ENCODE results near the gene GTSE1.

The GTSE1 gene

DNA sequence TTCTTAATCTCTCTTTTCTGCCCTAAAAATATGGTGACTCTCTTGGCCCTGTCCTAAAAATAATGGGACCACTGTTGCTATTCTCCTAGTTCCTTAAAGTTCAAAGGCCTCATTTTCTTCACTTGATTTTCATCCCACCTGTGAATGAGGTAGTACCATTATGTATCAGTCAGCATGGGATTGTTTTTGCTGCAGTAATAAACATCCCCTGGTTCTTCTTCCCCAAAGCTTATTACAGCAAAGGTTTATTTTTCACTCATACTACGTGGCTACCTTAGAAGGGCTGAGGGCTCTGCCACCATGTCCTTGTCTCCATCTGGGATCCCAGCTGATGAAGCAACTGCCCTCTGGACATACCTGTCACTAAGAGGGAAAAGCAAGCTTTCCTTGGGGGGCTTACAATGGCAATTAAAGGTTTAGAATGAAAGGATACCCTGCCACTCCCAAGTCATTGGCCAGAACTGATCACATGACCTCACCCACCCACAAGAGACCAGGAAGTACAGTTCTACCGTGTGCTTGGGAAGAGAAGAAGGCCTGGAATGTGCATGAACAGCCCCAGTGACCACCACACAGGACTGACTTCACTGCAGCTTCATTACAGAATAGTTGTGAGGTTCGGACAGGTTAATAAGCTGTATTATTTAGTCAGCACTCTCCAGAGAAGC, 21.1 kb upstream of the GTSE1 start:
- no peak for DNase-seq

DNA sequence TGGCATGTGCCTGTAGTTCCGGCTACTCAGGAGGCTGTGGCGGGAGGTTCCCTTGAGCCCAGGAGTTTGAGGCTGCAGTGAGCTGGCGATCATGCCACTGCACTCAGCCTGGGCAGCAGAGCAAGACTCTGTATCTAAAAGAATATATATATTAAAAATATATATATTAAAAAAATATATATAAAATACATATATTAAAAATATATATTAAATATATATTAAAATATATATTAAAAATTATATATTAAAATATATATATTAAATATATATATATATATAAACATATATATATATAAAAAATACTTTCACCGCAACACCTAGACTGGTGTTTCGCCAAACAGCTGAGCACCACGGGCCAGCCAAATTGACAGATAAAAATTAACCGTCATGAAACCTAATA, 20.1 kb upstream of the GTSE1 start:
- DNase-seq: no peak

DNA sequence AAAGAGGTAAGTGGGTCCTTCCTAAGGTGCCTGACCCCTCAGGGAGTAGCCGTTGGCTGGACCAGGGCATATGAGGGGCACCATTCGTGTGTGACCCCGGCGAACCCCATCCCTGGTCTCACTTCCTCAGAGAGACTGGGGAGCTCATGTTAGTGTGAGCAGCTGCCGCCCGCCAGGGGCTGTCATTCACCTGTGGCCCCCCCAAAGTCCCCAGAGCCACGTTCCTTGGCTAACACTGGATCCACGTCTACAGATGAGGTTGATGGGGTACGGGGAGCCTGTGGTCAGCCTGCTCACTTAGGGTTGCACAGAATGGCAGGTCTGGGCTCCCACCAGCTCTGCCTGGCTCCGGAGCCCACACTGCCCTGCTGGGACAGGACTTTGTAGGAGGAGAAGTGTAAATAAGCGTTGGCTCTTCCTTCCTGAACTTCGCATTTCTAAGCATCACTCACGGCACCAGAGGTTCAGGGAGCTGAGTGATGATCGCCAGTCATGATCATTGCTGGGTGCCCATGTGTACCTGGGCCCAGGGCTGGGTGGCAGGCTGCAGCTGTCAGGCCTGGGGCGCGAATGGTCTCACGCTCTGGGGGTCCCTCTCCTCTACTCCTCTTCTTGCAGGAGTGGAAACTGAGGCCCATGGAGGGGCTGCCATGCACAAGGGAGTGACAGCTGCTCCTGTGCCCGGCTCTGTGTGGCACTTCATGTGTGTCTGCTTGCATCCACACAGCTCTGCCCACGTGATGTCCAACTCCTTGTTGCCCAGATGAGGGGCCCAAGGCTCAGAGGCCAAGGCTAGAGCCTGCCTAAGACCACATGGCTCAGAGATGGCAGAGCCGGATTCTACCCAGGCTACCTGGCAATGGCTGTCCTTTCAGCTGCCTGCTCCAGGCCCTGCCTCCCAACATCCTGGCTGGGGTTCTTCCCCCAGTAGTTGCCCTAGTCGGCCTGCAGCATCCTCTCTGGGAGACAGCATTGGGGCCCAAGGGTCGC, 17.7 kb upstream of the GTSE1 start:
- DNase-seq: no peak

DNA sequence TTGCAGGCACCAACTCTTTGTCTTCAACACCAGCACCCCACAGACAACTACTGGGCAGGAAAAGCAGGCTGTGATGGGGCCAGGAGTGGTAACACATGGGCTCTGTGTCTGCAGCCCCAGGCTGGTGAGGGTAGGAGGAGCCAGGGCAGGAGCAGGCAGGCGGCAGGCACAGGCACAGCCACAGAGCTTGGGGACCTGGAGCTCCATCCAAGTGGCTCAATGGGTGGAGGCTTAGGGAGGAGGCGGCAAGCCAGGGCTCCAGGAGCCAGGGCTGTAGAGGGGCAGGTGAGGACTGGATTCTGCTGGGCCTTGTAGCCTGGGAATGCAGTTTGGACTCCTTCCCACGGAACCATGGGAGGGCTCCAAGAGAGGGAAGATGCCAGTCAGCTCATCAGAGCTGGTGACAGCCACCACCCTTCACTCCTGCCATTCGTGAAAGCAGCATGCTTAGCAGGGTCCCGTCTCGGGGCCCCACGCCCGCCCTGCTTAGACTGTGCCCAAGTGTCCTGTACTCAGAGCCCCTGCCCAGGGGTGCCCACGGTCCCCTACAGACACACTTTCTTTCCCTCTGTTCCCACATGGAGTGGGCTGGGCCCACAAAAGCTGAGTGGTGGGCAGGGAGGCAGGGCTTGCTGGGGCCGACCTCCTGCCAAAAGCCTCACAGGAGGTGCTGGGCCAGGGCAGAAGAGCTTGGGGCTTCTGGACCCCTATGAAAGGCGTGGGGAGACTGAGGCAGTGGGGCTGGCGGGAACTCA, 16.4 kb upstream of the GTSE1 start:
- no peak for DNase-seq

DNA sequence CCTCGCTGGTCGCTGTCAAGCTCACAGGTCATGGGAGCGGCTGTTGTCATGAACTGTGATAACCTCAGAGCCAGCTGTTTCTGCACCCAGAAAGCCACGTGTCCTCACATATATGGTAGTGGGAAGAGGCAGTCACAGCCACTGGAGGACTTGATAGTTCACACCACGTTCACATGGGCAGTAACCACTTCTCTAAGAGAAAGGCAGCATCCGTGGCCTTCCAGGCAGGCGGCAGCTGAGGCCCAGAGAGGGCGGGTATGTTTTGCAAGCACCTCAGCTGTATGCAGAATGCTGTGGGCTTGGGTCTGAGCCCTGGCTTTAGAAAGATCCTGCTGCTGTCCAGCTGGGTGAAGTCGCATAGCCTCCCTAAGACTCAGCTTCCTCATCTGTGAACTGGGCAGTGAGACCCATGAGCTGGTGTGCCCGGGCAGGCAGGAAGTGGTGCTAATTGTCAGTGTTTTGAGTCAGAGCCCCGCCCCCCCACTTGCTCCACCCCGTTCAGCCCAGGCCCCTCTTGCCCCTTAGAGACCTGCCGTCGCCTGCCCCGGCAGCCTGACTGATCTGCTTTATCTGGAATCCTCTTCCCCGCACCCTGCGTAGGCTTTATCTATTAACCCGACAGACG, 15.6 kb upstream of the GTSE1 start:
- DNase-seq: no peak

DNA sequence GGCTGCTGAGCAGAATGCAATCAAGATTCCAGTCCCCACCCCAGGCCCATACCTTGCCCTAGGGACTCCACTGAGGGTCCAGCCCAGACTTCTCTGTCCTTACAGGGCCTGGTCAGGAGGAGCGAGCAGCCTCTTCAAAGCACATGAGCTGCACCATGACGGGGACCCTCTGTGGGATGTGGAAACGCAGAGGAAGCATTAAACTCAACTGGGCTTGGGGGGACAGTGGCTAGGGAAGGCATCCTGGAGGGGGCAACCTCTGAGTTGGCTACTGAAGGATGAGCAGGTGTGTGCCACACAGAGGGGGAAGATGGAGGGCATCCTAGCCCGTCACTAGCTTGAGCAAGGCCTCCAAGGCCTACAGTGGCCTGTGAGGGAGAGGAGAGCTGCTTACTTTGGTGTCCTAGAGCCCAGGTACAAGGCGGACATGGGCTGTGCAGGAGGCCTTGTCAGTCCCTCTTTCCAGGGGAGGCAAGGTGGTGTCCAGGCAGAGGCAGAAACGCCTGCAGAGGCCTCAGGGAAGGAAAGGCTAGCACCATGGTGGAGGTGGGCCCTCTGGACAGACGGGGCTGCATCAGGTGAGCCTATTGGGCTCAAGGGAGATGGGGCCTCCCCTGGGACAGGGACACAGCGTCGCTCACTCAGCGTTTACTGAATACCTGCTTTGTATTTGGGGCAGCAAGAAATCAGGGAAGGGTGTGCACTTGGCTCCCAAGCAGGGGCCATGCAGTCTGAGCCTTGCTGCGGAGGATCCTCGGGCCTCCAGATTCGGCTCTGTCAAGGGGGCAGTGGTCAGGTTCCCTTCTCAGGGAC, 14.6 kb upstream of the GTSE1 start:
- no peak for DNase-seq

DNA sequence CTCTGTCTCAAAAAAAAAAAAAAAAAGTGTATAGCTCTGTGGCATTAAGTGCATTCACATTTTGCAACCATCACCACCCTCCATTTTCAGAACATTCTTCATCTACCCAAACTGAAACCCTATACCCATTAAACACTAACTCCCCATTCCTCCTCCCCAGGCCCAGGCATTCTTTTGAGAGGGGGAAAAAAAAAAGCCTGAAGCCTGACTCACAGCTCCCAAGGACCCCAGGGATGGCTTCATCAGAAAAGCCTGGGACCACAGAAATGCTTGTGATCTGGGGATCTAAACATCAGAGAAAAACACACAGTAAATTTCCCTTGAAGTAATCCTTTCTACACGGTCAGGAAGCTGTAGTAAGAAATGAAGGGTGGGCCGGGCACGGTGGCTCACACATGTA, 10.7 kb upstream of the GTSE1 start:
- no peak for DNase-seq

DNA sequence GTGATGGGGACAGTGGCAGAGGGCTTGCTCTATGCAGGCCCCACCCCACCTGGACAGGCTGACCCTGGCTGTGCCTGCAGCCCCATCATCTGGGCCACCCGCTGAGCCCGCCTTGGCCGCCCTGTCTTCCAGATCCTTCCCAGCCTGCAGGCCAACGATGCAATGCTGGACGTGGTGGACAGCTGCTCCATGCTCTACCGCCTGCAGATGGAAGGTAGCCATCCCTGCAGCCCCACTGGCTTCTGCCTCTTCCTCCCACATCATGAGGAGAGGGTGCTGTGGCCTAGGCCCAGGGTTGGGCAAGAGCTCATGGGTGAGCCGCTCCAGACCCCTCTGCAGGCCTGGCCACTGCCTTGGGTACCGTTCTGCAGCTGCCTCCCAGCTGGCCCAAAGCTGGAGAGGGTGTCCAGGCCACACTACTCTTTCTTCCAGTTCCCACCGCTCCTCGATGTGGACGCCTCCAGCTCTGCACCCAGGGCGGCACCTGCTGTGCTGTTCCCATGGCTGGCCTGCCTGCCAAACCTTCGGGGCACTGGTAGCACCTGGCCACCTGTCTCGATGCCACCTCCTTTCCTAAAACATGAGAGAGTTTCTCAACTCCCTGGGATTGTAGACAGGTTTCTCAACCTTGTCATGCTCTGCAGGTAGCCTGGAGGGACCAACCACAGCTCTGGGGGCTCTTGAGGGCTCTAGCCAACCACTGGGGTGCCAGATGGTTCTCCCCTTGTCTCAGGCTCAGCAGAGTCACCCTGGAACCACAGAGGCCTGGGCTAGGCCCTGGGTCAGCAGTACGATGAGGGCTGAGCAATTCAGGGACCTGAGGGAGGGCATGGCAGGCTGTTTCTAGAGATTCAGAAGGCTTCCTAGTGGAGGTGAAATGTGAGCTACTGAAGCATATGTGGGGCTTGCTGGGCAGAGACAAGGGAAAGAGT, 9.5 kb upstream of the GTSE1 start:
- no peak for DNase-seq

DNA sequence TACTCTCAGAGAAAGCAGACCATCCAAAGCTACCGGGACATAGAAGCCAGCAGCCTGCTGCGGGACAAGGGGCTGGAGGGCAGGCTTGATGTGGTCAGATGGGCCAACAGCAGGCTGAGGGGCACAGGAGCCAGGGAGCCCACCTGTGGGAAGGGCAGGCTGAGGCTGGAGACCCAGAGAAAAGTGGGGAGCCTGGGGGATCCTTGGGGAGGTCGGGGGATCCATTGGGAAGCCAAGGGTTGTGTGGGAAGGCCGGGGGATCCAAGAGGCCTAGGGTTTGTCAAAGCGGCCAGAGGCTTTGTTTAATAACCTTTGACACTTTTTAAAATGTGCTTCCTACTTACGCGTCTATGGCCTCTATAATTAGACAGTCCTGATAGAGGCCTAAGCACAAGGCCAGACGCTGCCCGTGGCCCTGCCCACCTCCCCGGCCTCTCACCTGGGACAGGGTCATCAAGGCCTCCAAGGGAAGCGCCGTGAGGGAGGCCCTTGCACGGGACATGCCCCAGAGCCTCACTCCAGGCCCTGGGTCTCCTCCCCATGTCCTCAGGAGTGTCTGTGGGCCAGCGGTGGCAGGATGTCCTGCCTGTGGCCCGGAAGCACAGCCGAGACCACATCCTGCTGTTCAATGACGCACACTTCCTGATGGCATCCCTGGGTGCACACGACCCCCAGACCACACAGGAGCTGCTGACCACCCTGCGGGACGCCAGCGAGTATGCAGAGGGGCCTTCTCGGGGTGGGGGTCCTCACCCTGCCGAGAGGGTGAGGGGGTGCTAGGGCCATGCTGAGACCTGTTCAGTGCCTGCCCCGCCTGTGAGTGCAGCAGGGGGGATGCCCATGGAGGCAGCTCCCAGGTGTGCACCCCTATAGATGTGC, 8.6 kb upstream of the GTSE1 start:
- DNase-seq: peak; percentile 71

DNA sequence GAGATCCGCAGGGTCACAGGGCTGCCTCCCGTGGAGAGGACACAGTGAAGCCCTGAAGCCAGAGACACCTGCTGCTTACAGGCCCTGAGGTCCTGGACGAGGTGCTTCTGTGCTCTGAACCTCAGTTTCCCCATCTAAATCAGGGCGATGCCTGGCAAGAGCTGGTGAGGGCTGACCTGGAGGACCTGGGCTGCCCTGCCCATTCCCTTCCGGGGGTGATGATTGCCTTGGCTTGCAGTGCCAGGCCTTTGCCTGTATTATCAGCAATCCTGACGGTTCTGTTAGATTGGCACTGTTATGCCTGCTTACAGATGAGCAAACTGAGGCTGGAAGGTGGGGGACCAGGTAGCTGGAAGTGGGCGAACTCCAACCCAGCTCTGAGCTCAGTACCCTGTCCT, 7.8 kb upstream of the GTSE1 start:
- no peak for DNase-seq

DNA sequence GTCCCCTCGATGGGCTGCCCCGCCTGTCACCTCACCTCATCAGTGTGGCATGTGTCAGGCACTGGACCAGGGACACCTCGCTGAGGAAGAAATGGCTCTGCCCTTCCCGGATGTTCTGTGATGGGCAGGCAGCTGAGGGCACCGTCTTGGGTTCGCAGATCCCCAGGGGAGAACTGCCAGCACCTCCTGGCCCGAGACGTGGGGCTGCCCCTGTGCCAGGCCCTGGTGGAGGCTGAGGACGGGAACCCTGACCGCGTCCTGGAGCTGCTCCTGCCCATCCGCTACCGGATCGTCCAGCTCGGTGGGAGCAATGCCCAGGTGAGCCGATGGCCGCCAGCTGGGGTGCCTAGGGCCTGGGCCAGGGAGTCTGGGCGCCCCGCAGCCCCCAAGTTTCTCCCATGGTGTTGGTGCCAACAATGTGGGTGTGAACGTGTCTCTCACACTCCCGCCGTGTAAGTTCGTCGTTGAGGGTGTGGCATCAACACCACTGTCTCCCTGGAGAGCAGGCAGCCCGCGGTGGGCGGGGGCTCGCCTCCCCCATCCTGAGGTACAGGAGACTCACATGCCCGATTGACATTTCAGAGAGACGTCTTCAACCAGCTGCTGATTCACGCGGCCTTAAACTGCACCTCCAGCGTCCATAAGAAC, 7.3 kb upstream of the GTSE1 start:
- no peak for DNase-seq

DNA sequence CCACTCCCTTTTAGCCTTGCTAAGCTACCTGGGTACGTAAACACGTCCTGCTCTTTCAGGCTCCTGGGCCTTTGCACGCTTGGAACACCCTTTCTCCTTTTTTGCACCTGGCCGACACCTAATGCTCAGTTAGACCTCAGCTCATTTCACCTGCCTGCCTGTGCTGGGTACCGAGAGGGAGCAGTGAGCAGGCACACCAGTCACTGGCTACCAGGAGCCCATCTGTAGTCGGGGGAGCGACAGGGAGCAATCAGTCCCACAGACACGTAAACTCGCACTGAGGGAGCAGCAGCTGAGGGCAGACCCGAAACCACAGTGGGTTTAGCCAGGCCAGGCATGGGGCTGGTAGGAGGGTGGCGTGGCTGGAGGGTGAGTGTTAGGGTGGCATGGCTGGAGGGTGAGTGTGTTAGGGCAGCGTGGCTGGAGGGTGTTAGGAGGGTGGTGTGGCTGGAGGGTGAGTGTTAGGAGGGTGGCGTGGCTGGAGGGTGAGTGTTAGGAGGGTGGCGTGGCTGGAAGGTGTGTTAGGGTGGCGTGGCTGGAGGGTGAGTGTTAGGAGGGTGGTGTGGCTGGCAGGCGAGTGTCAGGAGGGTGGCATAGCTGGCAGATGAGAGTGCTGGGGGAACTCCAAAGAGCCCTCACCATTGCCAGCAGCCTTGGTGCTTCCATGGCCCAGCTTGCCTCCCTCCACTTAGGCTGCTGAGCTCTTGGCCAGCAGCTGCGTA, 6.4 kb upstream of the GTSE1 start:
- DNase-seq: no peak

DNA sequence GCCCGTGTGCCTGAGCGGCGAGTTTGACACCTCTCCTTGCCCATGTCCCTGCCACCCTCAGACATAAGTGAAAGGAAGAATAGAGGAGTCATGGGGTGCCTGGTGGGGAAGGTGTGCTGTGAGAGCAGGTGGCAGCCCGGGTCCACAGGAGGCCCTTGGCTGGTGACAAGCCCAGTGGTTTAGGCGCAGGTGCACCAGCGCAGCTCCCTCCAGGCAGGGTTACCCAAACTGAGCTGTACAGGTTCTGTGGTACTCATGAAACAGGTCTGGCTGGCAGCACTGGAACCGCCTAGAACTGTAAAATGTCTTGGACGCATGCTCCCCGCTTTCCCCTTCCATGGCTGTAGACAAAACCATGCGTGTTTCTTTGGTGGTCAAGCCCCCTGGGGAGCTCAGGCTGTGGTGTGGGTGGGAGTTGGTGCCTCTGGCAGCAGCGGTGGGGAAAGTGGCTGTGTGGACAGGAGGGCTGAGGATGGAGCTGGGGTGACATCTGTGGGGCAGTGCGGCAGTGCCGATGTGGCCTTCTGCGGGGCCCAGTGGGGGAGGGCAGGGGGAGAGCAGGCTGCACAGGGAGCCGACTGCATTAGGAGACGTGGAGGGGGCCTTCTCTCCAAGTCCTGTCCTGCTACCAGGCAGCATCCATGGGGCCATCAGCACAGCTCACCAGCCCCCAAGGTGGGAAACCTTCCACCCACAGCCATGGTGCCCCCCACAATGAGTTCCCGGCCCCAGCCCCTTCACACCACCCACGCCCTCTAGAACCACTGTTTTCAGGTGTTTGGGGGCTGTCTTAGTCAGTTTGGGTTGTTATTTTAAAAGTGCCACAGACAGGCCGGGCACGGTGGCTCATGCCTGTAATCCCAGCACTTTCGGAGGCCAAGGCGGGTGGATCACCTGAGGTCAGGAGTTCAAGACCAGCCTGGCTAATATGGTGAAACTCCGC, 5.6 kb upstream of the GTSE1 start:
- no peak for DNase-seq

DNA sequence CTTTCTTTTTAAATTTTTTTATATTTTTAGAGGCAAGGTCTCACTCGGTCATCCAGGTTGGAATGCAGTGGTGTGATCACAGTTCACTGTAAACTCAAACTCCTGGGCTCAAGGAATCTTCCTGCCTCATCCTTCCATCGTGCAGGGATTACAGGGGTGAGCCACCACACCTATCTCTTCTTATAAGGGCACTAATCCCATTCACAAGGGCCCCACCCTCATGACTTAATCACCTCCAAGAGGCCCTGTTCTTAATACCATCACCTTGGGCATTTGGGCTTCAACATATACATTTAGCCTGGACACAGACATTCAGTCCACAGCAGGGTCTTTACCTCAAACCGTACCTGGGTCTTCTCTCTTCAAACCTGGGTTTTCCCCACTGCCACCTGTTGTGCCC, 4.5 kb upstream of the GTSE1 start:
- DNase-seq: no peak

DNA sequence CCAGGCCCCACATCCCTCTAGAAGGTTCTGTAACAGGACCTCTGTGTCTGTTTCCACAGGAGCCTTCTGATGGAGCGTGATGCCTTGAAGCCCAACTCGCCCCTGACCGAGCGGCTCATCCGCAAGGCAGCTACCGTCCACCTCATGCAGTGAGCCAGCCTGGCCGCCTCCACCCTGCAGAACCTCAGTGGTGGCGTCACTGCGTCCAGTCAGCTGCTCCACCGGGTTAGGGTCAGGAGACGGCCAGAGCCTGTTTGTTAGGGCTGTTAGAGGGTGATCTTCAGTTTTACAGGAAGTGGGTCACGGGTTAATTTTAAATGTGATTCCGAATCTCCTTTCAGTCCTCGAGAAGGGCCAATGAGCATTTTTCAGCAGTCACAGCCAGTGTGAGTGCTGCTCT, 3.9 kb upstream of the GTSE1 start:
- DNase-seq: no peak

DNA sequence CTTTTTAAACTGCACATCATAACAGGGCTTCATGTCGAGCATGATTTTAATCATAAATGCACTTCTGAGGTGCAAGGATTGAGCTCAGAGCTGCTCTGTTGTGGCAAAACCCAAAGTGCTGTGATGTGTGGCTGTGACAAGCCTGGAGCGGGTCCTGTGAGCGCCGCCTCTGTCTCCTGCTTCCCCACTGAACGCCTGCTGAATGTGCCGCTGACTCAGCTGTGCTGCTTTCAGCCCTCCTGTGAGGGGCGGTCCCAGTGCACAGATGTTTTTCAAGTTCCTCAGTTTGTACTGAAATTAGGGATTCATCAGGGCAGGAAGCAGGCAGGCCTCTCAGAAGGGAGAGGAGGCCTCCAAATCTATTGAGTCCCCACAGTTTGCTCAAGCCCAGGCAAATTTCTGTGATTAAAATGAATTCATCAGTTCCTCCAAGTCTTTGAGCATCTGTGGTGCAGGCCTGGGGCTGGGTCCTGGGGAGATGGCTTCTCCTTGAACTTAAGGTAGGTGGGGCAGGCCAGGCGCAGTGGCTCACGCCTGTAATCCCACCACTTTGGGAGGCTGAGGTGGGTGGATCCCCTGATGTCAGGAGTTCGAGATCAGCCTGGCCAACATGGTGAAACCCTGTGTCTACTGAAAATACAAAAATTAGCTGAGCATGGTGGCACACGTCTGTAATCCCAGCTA, 3.0 kb upstream of the GTSE1 start:
- DNase-seq: no peak

DNA sequence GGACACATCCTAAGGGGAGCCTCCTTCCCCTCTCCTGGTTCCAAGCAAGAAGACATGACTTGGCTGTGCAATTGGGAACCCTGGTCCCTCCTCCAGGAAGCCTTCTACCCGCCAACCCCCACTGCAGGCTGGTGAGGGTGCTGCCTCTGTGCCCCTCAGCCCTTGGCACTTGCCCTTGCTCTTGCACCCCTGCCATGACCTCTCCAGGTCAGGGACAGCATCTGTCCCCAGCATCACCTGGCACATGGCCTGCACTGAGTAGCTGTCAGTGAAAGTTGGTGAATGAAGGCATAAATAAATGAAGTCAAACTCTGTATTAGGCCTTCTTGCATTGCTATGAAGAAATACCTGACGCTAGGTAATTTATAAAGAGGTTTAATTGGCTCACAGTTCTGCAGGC, 1.9 kb upstream of the GTSE1 start:
- DNase-seq: no peak
